Measurements from ENCODE around the gene RANBP10.

GRCh38 chr16:67683767-67684166 is 122.6 kb downstream of the RANBP10 start:
- TF ChIP-seq ISL1 (CRISPR knock-in tag; IDR thresholded peaks at IDR 0.05), result no peak
- TF ChIP-seq ZFP3 (CRISPR knock-in tag; IDR thresholded peaks at IDR 0.05), result no peak
- TF ChIP-seq, protein P1, sequence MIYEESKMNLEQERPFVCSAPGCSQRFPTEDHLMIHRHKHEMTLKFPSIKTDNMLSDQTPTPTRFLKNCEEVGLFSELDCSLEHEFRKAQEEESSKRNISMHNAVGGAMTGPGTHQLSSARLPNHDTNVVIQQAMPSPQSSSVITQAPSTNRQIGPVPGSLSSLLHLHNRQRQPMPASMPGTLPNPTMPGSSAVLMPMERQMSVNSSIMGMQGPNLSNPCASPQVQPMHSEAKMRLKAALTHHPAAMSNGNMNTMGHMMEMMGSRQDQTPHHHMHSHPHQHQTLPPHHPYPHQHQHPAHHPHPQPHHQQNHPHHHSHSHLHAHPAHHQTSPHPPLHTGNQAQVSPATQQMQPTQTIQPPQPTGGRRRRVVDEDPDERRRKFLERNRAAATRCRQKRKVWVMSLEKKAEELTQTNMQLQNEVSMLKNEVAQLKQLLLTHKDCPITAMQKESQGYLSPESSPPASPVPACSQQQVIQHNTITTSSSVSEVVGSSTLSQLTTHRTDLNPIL (CRISPR knock-in tag; IDR thresholded peaks at IDR 0.05; ENCODE audit: low read depth), result no peak
- no peak for TF ChIP-seq ZNF565 (CRISPR knock-in tag; conservative IDR thresholded peaks at IDR 0.05; ENCODE audit: low read depth)
- TF ChIP-seq PPARA (CRISPR knock-in tag; IDR thresholded peaks at IDR 0.05; ENCODE audit: borderline replicate concordance), result no peak
- TF ChIP-seq ZNF70 (CRISPR knock-in tag; IDR thresholded peaks at IDR 0.05), result no peak
- TF ChIP-seq, protein P2, sequence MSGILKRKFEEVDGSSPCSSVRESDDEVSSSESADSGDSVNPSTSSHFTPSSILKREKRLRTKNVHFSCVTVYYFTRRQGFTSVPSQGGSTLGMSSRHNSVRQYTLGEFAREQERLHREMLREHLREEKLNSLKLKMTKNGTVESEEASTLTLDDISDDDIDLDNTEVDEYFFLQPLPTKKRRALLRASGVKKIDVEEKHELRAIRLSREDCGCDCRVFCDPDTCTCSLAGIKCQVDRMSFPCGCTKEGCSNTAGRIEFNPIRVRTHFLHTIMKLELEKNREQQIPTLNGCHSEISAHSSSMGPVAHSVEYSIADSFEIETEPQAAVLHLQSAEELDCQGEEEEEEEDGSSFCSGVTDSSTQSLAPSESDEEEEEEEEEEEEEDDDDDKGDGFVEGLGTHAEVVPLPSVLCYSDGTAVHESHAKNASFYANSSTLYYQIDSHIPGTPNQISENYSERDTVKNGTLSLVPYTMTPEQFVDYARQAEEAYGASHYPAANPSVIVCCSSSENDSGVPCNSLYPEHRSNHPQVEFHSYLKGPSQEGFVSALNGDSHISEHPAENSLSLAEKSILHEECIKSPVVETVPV (CRISPR knock-in tag; IDR thresholded peaks at IDR 0.05), result no peak
- TF ChIP-seq RARB (CRISPR knock-in tag; IDR thresholded peaks at IDR 0.05), result no peak

All from SK-N-SH treated with all-trans-retinoic acid at 6 μM for 48 hours (cell line).